GM18507 (cell line): Measurements from ENCODE around the gene SOX13.

ENCODE experiments used
- DNase-seq: peaks from one replicate; pipeline ENCODE4 v3.0.0; 2011; ENCODE audit warnings: low read depth; ENCODE audit not compliant: insufficient read length; ENCODE audit errors: extremely low spot score
- FAIRE-seq: peaks from 2 replicates; lab custom pipeline; 2011; peaks lifted over from hg19 to GRCh38; lab: Jason Lieb, UNC

SOX13 gene

GRCh38 chr1:204102739-204103430 is 30.0 kb downstream of the SOX13 start:
- DNase-seq (no peak), FAIRE-seq (no peak)

- no peak for FAIRE-seq
- DNase-seq: no peak
Observed at GRCh38 chr1:204103431-204103741, 30.5 kb downstream of the SOX13 start.

DNA sequence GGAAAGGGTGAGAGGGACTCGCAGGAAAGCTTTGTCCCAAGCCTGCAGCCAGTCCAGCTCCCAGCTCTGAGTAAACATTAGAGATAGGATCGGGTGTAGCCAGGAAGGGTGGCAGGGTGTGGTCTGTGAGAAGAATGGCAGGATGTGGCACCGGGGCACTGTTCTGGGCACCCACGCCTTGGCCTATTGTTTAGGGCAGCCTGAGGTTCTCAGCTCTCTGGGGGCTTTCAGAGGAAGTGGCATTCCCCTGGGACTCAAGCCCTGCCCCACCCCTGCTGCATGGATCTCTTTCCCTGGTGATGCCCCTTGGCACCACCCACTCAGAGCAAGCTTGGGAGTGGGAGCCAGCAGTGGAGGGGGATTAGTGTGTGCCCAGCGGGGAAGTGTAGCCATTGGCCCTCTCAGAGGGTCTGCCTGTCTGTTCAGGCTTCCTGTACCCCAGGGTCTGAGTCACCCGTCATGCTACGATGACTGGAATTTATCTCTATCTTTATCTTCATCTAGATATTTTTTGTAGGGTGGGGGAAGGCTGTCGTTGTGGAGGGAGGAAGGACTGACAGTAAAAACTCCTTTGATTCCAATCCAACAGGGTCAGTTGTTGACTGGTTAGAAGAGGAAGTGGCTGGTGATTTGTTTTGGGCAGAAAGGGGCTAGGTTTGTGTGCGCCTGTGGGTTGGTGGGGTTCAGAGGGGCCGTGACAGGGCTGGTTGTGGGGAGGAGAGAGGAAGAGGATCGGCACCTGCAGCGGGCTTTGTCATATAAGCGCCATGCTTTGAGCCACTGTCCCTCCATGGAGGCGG is 31.6 kb downstream of the SOX13 start:
- FAIRE-seq: no peak
- DNase-seq: no peak

- FAIRE-seq: no peak
Observed at GRCh38 chr1:204105131-204105515, 32.2 kb downstream of the SOX13 start.

GRCh38 chr1:204106825-204107224 is 33.9 kb downstream of the SOX13 start:
- no peak for DNase-seq
- FAIRE-seq: no peak

More at GRCh38 chr1:204105131-204105515, 32.2 kb downstream of the SOX13 start:
- DNase-seq: no peak

DNA sequence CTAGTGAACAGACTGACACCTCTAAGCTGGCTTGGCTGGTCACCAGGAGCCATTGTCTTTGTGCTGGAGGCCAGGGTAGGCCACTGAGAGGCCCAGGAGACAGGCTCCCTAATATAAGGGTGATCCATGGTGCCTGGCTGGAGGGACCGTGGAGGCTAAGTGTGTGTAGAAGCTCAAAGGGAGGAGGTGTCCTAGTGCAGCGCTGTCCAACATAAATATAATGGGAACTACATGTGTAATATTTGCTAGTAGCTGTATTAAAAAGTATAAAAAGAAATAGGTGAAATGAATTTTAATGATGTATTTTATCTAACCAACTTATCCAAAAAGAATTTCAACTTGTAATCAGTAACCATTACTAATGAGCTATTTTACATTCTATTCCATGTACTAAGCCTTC is 35.0 kb downstream of the SOX13 start:
- FAIRE-seq: no peak
- DNase-seq: no peak

DNA sequence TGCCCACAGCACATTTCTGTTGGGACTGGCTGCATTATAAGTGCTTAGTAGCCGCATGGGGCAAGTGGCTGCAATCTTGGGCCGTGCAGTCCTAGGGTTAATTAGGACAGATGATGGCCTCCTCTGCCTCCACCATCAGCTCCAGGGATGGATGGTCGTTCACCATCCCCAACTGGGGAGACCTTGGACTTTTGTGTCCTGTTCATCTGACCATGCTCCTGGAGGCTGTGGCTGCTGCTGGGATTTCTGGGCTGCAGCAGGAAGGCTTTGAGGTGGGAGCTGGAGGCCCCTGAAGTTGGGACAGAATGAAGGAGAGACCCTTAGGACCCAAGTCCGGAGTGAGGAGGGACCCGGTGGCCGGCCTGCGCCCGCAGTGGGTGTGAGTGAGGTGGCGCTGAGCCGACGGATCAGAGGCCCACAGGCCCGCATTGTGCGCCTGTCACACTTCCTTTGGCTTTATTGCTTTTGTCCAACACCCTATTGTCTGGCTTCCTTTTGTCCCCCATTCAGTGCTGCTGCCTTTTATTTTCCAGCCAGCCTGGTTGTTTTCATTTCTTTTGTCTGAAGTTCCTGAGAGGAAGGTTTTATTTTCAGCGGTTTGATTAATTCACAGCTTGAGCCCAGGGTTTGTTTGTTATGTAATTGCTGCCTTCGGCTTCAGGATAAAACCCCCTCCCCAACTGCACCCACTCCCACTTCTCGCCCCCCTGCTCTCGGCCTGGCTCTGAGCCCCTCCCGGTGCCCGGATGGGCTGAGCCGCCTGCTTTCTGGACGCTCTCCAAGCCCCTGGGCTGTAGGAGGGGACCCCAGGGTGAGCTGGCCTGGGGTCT is 35.6 kb downstream of the SOX13 start:
- DNase-seq: no peak
- FAIRE-seq: no peak

- FAIRE-seq (no peak), DNase-seq (no peak)
Observed at GRCh38 chr1:204110894-204111633, 38.1 kb downstream of the SOX13 start.

- DNase-seq (no peak), FAIRE-seq (no peak)
Observed at GRCh38 chr1:204112876-204113730, 40.2 kb downstream of the SOX13 start.

- DNase-seq: no peak
- no peak for FAIRE-seq
Observed at GRCh38 chr1:204113896-204114295, 41.0 kb downstream of the SOX13 start.

DNA sequence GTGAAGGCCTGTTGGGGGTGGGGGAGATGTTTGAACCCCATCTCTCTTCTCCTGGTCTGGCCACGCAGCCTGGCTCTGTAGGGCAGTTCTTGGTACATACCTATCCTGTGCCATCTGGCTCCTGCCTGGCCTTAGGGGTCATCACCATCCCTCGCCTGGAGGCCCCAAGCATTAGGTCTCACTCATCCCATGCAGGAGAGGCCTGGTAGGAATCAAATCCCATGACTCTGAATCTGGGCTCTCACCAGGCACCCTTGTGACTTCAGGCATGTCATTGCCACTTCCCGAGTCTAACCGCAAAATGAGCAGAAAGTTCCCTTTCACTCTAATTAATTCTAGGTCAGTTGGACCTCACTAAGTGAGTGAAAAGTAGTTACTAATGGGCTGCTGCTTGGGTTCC is 41.7 kb downstream of the SOX13 start:
- FAIRE-seq: no peak
- DNase-seq: no peak

GRCh38 chr1:204115116-204115515 is 42.2 kb downstream of the SOX13 start:
- no peak for DNase-seq

GRCh38 chr1:204116539-204116938 is 43.6 kb downstream of the SOX13 start:
- DNase-seq (no peak), FAIRE-seq (no peak)

More at GRCh38 chr1:204115116-204115515, 42.2 kb downstream of the SOX13 start:
- FAIRE-seq: no peak

DNA sequence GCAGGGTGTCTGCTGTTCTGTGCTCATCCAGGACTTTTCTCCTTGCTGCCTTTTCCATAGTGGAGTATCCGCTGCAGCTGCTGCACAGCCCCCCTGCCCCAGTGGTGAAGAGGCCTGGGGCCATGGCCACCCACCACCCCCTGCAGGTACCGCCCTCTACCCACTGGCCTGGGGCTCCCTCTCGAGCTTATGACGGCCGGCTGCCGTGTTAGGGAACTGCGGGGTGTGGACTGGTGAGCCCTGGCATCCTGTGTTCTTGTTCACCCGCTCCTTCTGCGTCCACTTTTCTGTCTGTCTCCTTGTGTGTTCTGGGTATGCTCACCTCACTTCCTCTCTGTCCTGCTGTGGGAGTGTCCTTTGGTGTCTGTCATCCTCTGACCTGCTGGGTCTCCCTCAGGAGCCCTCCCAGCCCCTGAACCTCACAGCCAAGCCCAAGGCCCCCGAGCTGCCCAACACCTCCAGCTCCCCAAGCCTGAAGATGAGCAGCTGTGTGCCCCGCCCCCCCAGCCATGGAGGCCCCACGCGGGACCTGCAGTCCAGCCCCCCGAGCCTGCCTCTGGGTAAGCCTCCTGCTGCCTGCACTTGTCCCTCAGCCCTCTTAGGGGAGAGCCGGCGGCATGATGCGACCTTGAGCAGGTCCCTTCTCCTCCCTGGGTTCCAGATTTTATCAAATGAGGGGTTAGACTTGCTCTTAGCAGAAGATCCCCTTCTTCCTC is 49.1 kb downstream of the SOX13 start:
- DNase-seq (no peak), FAIRE-seq (no peak)

GRCh38 chr1:204123376-204123775 is 50.5 kb downstream of the SOX13 start:
- FAIRE-seq: no peak
- no peak for DNase-seq

DNA sequence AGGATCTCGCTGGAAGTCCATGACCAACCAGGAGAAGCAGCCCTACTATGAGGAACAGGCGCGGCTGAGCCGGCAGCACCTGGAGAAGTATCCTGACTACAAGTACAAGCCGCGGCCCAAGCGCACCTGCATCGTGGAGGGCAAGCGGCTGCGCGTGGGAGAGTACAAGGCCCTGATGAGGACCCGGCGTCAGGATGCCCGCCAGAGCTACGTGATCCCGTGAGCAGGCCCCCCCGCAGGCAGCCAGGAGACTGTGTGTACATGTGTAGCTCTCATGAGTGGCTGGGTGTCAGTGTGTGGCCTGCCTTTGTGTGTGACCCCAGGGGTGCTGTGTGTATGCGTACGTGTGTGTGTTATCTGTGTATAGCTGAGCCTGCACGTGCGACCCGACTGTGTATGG is 51.7 kb downstream of the SOX13 start:
- DNase-seq (no peak), FAIRE-seq (no peak)

- no peak for FAIRE-seq
- DNase-seq: no peak
Observed at GRCh38 chr1:204125759-204126351, 52.9 kb downstream of the SOX13 start.

- DNase-seq (no peak), FAIRE-seq (no peak)
Observed at GRCh38 chr1:204126386-204126785, 53.5 kb downstream of the SOX13 start.
